Measurements from ENCODE around the gene SLC7A7. TPM values are rescaled to one million over a fixed set of nuclear protein-coding genes. Genes with fewer than 3 reads are reported as not detected.
"Not testable (repeated sequence)": the region's sequence is repeated elsewhere in the genome, so short reads cannot be mapped to it uniquely, and the experiment has no call there.

The SLC7A7 gene
- total RNA-seq, 1 donor from 2014 or later: 5.6 TPM

DNA sequence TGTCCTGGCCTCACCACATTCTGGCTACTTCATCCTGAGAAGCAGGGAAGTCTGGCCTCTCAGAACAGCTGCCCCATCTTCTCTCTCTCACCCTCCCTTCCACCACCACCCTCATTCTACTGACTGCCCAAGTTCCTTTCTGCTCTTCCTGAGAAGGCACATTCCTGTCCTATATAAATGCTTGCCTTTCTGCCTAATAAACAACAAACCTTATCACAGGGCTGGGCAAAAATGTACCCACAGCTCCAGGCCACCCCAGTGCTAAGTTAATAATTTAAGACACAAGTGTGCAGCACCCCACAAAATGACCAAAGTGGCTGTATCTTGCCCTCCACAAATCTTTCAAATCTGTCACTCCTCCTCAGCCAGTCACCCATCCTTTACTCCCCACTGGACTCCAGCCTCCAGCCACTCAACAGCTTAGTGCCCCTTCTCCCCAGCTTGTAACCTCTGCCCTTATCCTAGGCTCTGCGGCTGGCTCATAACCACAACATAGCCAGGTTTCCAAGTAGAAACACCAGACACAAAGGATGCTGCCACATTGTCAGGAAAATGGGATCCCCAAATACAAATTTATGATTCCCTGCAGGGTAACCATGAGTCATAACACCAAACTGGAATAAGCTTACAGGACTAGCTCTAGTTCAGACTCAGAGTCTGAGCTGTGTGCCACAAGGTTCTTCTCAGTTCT, 33.8 kb downstream of the SLC7A7 start:
- no peak for DNase-seq (ENCODE audit: low read depth)
- TF ChIP-seq CTCF (conservative IDR thresholded peaks at IDR 0.05; ENCODE audit: low read depth, low read length): no peak

DNA sequence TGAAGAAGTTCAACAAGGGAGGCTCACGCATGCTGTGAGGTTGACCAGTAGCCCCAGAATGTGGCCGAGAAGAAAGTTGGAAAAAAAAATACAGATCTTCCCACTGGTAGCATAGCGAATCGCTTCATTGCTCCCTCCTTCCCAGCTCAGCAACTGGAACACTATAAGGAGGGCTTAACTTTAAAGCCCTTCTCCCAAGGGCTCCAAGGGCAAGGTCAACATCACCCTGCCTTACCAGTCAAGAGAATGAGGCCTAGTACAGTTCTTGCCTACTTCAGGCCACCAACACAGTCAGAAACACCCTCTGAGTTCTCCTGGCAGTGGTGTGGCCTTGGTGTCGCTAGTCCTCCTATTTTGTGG, 34.3 kb downstream of the SLC7A7 start:
- TF ChIP-seq CTCF (conservative IDR thresholded peaks at IDR 0.05; ENCODE audit: low read depth, low read length): no peak

More for the DNA sequence above, 33.8 kb downstream of the SLC7A7 start:
- no peak overlapping the region for H3K4me3 ChIP-seq (ENCODE audit: low read depth, low read length)

DNA sequence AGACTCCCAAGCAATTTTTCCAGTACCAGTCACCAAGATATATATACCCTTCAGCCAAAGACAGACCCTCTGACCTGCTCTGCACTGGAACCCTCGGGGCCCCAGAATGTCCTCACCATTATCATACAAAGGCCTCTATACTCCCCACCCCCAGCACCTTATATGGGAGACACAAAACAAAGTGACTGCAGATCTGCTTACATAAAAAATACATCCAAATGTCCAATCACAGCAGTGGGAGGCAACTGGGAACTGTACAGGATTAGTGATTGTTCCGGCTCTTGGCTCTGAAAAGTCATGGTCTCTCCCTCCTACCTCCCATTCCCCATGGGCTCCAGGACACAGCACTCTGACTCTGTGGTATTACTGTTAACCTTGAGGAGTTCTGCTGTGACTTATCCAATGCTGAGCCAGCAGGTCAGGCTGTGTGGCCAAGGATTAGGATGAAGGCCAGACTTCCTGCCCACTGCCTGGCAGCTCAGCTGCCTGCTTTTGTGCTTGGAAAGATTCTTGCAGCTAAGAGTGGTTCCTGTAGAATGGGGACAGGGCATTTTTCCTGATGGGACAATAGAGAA, 35.0 kb downstream of the SLC7A7 start:
- TF ChIP-seq CTCF (conservative IDR thresholded peaks at IDR 0.05; ENCODE audit: low read depth, low read length): no peak
- H3K4me3 ChIP-seq (ENCODE audit: low read depth, low read length): no peak overlapping the region
- no peak for DNase-seq (ENCODE audit: low read depth)

More for the DNA sequence above, 34.3 kb downstream of the SLC7A7 start:
- no peak for DNase-seq (ENCODE audit: low read depth)
- H3K4me3 ChIP-seq (ENCODE audit: low read depth, low read length): no peak overlapping the region

GRCh38 chr14:22778084-22778483, 37.2 kb downstream of the SLC7A7 start:
- no peak for DNase-seq (ENCODE audit: low read depth)
- no peak for TF ChIP-seq CTCF (conservative IDR thresholded peaks at IDR 0.05; ENCODE audit: low read depth, low read length)
- no peak overlapping the region for H3K4me3 ChIP-seq (ENCODE audit: low read depth, low read length)

GRCh38 chr14:22776849-22777248, 38.4 kb downstream of the SLC7A7 start:
- not testable (repeated sequence) for H3K4me3 ChIP-seq (ENCODE audit: low read depth, low read length); DNase-seq (ENCODE audit: low read depth)

GRCh38 chr14:22776215-22776614, 39.0 kb downstream of the SLC7A7 start:
- no peak for TF ChIP-seq CTCF (conservative IDR thresholded peaks at IDR 0.05; ENCODE audit: low read depth, low read length)
- no peak for DNase-seq (ENCODE audit: low read depth)
- no peak overlapping the region for H3K4me3 ChIP-seq (ENCODE audit: low read depth, low read length)

GRCh38 chr14:22774011-22774706, 41.1 kb downstream of the SLC7A7 start:
- DNase-seq (ENCODE audit: low read depth): no peak
- no peak overlapping the region for H3K4me3 ChIP-seq (ENCODE audit: low read depth, low read length)
- no peak for TF ChIP-seq CTCF (conservative IDR thresholded peaks at IDR 0.05; ENCODE audit: low read depth, low read length)
